Activated T-helper 1 cell treated with anti-CD3 and anti-CD28 coated beads, Interleukin-2, amount 50 U/mL, for 16 hours (primary cell): ENCODE data around the gene LMO4.

ENCODE experiments used
- DNase-seq, 2 donors: peaks; one replicate each; pipeline ENCODE4 v3.0.0-alpha.2; 2020; ENCODE audit warnings: low read depth in 1 of 2, low spot score in 1 of 2

Gene LMO4

DNA sequence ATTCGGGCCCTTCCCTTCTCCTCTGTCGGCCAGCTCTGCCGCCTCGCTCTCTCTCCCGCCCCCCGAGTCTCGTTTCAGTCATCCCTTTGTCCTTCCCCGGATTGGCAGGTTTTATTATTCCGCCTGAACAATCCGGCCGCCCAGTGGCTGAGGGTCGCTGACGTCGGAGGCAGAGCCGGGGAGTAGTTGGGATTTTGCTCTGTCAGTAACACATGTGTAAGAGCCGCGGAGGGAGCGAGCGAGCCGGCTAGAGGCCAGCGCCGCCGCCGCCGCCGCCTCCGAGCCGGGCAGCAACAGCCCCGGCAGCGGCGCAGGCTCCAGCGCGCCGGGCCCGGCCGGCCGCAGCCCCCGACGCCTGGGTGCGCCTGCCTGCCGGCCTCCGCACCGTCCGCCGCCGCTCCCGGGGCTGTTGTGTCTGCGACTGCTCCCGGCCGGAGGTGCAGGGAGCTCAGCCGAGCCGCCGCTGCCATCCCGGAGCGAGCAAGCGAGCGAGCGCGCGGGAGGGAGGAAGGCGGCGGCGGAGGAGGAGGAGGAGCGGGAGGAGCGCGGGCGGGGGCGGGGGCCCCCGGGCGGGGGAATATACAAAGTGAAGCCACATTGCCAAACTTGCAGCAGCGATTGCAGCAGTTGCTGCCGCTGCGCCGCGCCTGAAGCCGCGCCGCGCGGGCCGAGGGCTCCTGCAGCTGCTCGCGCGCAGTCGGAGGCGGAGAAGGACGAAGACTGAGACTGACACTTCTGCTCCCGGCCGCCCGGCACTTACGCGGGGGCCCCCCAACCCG, at the start of gene LMO4:
TSS of gene LMO4 (plus strand) at position 609 of the 779 bp plus-strand sequence. CDS start 3,136 bp downstream, outside the sequence.
- DNase-seq = peak; percentile 55 to 72

GRCh38 chr1:87279536-87279875, 49.2 kb upstream of the LMO4 start:
- DNase-seq = no peak

GRCh38 chr1:87279966-87280535, 48.6 kb upstream of the LMO4 start:
- DNase-seq = no peak

DNA sequence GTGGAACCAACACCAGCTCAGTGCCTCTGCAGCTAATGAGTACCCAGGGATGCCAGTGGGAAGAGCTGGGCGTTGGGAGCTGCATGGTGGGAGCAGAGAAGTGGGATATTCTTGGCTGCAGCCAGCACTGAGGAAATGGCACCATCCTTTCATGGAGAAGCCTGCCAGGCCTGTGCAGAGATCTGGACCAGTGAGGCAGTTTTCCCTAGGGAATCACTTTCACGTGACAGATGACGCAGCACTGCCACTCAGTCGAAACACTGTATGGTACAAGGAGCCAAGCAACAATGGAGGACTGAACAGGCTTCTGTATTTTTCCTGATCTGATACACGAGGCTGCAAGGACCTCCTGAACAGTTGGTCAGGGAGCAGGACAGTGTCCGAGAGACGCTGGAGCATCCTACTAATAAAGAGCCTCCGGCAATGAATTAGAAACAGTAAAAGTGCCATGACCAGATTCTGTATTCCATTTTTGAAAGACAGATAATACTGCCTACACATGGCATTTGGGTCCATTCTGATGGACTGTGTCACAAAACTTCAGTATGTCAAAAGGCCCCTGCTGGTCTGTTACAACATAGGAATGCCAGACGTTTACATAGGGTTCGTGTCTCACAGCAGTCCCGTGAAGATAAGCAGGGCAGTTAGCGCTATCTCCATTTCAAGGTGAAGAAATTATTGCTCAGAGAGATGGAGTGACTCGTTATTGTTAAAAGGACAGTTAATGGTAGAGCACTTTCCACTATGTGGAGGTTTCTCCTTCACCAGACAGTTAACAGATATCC, 44.0 kb upstream of the LMO4 start:
- DNase-seq = no peak

- DNase-seq = no peak
These were observed 37.6 kb upstream of the LMO4 start for GRCh38 chr1:87291107-87291506.

DNA sequence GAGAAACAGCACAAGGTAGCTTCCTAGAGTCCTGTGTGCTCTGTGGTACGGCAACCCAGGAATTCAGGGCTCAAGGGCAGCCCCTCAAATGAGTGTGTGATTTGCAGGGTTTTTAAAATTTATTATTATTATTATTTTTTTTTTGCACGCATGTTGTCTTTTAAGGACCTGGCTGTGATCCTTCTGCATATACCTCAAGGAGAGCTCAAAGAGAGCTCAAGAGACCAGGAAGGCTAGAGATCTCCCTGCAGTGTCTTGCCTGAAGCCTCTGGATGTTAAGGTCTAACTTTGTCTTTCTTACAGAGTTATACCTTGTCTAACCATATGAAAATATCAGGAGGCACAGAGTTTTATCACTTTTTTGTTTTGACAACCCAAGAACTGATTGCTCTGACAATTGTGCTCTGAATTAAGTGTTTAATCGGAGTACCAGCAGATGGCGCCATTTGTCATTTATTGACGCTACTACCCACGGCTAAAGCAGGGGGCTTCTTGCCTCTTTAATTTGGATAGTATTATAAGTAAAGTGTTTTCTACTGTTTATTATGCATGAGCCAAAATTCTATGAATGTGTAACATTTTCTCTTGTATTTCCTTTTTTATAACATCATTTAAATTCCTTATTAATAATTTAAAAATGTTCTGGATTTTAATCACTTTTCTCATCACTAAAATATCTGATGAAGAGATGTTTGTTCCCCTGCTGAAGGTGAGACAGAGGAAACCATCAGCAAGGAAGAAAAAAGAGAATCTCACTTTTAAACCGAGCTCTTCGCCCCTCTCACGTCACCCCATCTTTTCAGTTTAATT, 35.8 kb upstream of the LMO4 start:
- DNase-seq = peak; percentile 14 to 18

DNA sequence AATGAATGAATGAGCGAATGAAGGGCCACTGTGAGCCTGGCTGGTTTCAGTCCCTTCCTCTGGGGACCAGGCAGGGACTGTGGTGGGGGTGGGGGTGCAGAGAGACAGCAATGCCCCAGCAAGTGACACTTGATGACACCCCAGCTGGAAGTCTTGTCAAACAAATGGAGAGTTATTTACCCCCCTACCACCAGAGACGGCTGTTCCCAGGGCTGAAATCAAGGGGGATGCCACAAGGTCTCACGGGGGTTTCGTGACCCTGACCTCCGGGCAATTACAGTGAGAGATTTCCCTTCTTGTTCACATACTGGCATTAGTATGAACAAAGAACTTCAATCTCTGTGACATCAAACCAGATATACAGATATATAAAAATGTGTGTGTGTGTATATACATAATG, 34.0 kb upstream of the LMO4 start:
- DNase-seq = no peak

GRCh38 chr1:87295445-87296110, 33.1 kb upstream of the LMO4 start:
- DNase-seq = no peak

DNA sequence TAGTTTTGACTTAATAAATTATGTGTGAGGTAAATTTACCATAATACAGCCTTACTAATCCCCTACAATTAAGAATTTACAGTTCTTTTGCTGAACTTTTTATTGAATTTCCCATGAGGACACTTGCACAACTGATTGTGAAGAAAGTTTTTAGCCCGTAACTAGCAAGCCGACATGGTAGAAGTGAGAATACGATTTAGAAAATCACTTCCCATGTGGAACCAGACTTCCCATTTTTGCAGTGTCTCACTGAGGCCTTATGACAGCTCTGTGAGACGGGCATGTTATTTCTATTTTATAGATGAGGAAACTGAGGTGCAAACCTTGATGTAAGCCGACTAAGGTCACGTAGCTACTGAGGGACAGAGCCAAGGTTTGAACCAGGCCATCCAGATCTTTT, 32.5 kb upstream of the LMO4 start:
- DNase-seq = no peak

DNA sequence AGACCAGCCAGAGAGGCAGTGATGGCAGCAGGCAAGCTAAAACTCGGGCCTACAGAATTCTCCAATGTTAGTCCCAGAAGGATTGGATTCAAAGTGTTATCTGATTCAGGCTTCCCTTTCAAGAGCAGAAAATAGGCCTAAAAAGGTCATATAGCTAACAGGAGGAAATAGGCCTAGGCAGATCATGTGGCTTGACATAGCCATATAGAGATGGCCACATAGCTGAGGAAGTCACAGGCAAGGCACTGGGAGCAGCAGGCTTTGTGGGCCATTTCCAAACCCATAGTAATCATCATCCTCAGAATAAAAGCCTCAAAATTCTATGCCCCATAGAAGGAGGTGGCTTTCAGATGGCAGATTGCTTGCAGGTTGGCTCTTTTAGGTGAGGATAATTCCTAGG, 29.0 kb upstream of the LMO4 start:
- DNase-seq = no peak

DNA sequence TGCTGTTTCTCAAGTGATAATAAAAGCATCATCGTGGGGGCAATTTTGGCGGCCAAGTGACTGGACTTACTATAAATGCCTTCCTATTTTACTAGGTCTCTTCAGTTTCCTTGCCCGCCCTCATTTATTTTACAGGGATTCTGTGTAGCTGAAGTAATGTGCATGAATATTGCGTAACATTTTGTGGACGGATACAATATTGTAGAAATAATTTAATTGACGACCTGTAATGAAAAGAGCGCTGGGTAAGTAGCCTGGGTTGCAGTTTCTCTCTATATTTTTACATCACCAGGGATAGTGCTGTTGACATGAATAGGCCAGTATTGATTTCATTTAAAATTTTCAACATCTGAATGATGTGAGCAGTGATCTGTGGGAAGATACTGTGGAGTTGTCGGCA, 28.1 kb upstream of the LMO4 start:
- no peak for DNase-seq

DNA sequence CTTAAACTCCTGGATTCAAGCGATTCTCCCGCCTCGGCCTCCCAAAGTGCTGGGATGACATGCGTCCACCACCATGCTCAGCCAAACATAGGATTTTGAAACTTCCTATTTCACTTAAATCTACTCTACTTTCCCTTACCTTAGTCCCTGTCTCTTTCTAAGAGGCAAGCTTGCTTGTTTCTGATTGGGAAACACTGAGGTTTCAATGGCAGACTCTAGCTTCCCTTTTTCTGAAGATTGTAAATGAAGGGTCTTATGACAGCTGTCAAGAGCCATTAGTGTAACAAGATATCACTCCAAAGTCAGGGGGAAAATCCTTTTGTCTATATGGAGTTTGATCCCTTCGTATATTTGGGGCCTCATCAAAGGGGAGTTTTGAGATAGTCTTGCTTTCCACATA, 23.5 kb upstream of the LMO4 start:
- no peak for DNase-seq

DNA sequence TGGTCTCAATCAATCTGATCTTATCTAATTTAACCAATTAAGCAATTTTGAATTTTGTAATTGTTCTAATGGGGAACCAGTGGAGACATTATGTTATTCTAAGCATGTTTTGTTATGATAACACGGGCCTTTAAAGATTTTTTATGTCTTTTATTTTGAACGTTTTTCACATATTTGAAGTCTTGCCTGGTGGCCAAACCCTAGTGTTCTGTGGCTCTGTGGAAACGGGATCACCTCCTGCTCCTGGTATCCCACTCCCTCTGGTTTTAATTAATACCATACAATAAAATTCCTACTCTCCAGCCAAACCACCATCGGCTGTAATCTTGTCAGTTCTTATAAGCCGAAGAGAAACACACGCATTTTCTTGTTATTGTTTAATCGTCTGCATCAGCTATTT, 22.9 kb upstream of the LMO4 start:
- DNase-seq = no peak

- no peak for DNase-seq
These were observed 21.4 kb upstream of the LMO4 start for GRCh38 chr1:87307306-87307705.

GRCh38 chr1:87307931-87308330, 20.7 kb upstream of the LMO4 start:
- DNase-seq = no peak

DNA sequence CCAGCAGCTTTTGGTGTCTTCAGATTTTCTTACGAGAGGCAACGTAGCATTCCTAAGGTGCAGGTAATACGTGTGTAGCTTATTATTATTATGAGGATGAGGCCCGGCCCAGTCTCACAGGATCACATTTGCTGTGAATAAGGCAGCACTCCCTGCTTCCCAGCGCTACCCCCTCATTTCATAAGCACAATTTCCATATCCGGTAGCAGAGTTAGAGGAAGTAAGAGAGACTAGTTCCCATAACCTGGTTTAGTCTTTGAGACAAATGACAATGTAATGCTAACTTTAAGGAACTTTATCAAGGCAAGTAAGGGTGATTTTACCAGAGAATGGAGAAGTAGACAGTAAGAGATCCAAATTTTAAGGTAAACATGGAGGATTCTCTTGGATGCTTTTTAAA, 14.6 kb upstream of the LMO4 start:
- no peak for DNase-seq

DNA sequence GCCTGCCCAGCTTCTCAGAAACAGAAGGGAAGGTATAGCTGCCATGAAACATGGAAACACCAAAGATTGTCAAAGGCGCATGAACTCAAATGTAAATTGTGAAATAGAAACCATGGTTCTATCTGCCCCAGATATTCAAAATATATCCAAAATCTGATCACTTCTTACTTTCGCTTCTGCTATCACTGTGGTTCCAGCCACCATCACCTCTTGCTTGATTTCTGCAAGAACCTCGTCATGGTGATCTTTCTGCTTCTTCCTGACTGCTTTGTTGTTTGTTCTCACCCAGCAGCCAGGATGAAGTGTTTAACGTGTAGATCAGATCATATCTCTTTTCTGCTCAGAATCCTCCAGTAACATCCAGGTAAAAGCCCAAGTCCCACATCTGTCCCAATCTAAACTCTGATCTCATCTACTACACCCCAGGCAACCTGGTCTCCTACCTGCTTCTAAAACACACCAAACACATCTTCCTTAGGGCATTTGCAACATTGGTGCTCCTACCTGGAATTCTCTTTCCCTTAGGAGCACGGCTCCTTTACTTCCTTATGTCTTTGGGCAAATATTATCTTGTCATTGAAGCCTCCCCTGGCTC, 10.5 kb upstream of the LMO4 start:
- no peak for DNase-seq

DNA sequence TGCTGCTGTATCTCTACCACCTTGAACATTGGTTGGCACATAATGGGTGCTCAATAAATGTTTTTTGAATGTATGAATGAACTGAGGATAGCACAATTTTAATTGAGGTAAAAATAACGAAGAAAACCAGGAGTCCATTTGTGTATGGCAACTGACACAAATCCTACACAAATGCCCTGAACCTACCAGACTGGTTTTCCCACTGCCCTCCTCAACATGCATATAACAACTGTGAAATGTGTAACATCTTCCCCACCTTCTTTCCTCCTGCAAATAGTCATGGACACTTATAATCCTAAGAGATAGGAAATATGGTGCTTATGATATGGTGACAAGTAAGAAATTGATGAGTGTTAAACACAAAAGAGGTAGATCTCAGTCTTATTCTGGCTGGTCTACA, 9.9 kb upstream of the LMO4 start:
- no peak for DNase-seq

DNA sequence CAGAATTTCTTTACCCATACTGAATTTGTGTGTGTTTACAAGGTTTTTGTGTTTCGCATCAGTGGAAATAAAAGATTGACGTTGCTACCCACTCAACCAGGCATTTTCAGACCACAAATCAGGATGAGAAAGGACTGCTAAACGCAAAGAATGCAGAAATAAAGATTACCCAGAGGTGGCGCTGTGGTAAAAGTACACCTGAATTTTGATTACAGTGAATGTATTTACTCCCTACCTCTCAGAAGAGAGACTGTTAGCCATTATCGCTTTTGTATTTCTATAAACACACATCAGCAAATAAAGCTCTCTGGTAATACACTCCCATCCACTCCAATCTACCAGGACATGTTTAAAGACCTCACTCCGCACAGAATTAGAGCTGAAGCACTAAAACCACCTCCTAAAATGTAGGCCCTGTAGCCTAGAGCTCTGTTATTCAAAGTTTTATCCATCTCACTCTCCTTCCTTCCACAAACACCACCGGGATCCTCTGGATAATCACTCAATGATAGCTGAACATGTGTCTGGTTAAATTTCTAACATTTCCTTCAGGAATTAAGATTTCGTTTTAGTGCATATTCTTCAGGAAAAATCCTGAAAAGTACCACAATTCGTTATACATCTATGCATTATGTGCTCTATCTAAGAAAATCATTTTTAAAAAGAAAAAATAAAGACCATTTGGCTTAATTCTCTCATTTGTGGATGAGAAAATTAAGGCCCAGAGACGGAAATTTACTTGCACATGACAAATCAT, 2.5 kb upstream of the LMO4 start:
- DNase-seq = no peak
